Measurements from ENCODE around the gene GGCX.

- no peak for TF ChIP-seq CTCF (IDR thresholded peaks at IDR 0.05; ENCODE audit: low read length)
- no peak for TF ChIP-seq EZH2phosphoT487 (IDR thresholded peaks at IDR 0.05; ENCODE audit: low read length)
- no peak for TF ChIP-seq EZH2 (optimal IDR thresholded peaks at IDR 0.05; ENCODE audit: low read depth, low read length)
These were observed 11.5 kb downstream of the GGCX start for GRCh38 chr2:85549826-85550225.
